OCI-LY7 (cell line): ENCODE data around the gene ARID4A.

ENCODE experiments used
- EZH2phosphoT487 ChIP-seq: fragments of 200-600 bp; sonication (generic); IDR thresholded peaks from 2 replicates; pipeline ENCODE4 v1.6.1; 2018; ENCODE audit warnings: low read depth, borderline replicate concordance, mild to moderate bottlenecking, mixed run types, antibody characterized with exemption, low read length, moderate library complexity, mixed read lengths
- TF ChIP-seq, protein P1 (sequence below): fragments of 200-600 bp; sonication (generic); conservative IDR thresholded peaks from 2 replicates; pipeline ENCODE4 v1.5.1; 2014; ENCODE audit warnings: mild to moderate bottlenecking, antibody characterized with exemption, low read length, moderate library complexity, mixed read lengths

DNA sequence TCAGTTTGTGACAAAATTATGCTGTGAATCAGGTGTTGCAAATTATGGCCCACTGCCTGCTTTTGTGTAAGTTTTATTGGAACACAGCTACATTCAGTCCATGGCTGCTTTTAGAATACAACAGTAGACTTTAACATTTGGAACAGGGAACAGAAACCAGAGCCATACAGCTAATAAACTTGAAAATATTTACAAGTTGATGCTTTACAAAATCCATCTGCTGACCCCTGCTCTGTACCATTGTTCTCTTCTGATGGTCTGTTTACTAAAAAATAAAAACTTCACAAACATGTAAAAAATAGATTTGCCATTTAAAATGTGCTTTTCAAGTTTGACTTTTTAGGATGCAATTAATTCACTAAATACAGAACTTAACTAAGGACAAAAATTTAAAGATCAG, 33.0 kb upstream of the ARID4A start:
- TF ChIP-seq, protein P1, sequence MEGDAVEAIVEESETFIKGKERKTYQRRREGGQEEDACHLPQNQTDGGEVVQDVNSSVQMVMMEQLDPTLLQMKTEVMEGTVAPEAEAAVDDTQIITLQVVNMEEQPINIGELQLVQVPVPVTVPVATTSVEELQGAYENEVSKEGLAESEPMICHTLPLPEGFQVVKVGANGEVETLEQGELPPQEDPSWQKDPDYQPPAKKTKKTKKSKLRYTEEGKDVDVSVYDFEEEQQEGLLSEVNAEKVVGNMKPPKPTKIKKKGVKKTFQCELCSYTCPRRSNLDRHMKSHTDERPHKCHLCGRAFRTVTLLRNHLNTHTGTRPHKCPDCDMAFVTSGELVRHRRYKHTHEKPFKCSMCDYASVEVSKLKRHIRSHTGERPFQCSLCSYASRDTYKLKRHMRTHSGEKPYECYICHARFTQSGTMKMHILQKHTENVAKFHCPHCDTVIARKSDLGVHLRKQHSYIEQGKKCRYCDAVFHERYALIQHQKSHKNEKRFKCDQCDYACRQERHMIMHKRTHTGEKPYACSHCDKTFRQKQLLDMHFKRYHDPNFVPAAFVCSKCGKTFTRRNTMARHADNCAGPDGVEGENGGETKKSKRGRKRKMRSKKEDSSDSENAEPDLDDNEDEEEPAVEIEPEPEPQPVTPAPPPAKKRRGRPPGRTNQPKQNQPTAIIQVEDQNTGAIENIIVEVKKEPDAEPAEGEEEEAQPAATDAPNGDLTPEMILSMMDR: no peak
- TF ChIP-seq EZH2phosphoT487: no peak
